Panc1 (cell line): ENCODE measurements around the gene DNAL4. TPM values are rescaled to one million over a fixed set of nuclear protein-coding genes. Genes with fewer than 3 reads are reported as not detected.

Experiments
- ATAC-seq: fragments of 200-7000 bp; cut with Tn5 transposase; 2 replicates; pipeline ENCODE4 v1.9.1; 2020; ENCODE audit warnings: mild to moderate bottlenecking, moderate library complexity
- BruUV-seq: library from RNA; stranded (reverse); fragments of 400-500 nt; replicated peaks from 2 replicates; lab custom pipeline; 2021; lab: Mats Ljungman, UMichigan
- CTCF ChIA-PET: fragments of 300-600 bp; sonication (Branson Sonifier 250); formaldehyde crosslinking; loops from one replicate; lab custom pipeline; 2022; ENCODE audit warnings: antibody characterized with exemption; lab: Charles Lee
- POLR2A ChIA-PET: fragments of 300-600 bp; sonication (Branson Sonifier 250); formaldehyde crosslinking; loops from one replicate; lab custom pipeline; 2022; ENCODE audit warnings: antibody characterized with exemption; lab: Charles Lee
- DNase-seq: peaks from one replicate; pipeline ENCODE4 v3.0.0-alpha.2; 2010; ENCODE audit warnings: low read depth, low spot score
- H3K27ac ChIP-seq: 2 replicates; pipeline ENCODE4 v1.5.1; 2011; ENCODE audit warnings: mild to moderate bottlenecking, low read length, inconsistent platforms
- H3K27me3 ChIP-seq: fragments of 200-500 bp; sonication (Bioruptor generic); 2 replicates; pipeline ENCODE4 v1.6.0; 2014; ENCODE audit warnings: low read length, inconsistent platforms; ENCODE audit not compliant: control insufficient read depth, insufficient read depth
- H3K36me3 ChIP-seq: fragments of 200-500 bp; sonication (Bioruptor generic); 2 replicates; pipeline ENCODE4 v1.5.1; 2014; ENCODE audit warnings: inconsistent platforms, mild to moderate bottlenecking, low read length, moderate library complexity; ENCODE audit not compliant: control insufficient read depth, insufficient read depth
- H3K4me1 ChIP-seq: 2 replicates; pipeline ENCODE4 v1.5.1; 2011; ENCODE audit warnings: inconsistent platforms, mild to moderate bottlenecking, low read length, moderate library complexity; ENCODE audit not compliant: control insufficient read depth, insufficient read depth
- H3K4me3 ChIP-seq, 2 experiments: 2 replicates each; pipeline ENCODE4 v1.5.1; 2011 to 2012; ENCODE audit warnings: low read depth in 2 of 2, low read length in 2 of 2, mild to moderate bottlenecking in 2 of 2, inconsistent platforms in 1 of 2, moderate library complexity in 1 of 2
- H3K9me3 ChIP-seq: fragments of 200-500 bp; sonication (Bioruptor generic); 2 replicates; pipeline ENCODE4 v1.5.1; 2014; ENCODE audit warnings: low read depth, mild to moderate bottlenecking, inconsistent platforms, low read length, moderate library complexity; ENCODE audit not compliant: control insufficient read depth, insufficient read depth
- POLR2AphosphoS5 ChIP-seq: IDR thresholded peaks from 2 replicates; pipeline ENCODE4 v1.6.1; 2012; ENCODE audit warnings: mild to moderate bottlenecking, low read depth, low read length, moderate library complexity
- SIN3A ChIP-seq: IDR thresholded peaks from 2 replicates; pipeline ENCODE4 v1.6.1; 2012; ENCODE audit warnings: low read depth, mild to moderate bottlenecking, low read length, moderate library complexity, borderline replicate concordance; ENCODE audit not compliant: insufficient read depth
- TCF7L2 ChIP-seq: IDR thresholded peaks from 2 replicates; pipeline ENCODE4 v1.6.1; 2011; ENCODE audit warnings: mild to moderate bottlenecking, low read depth, low read length, inconsistent platforms
- in situ Hi-C: cut with HindIII; loops from 2 replicates; pipeline ENCODE4 v1.10.0; 2016; ENCODE audit warnings: low sequenced_read_pairs, low pct_unique_long_range_greater_than_20kb
- intact Hi-C: fragments of 100-400 bp; cut with micrococcal nuclease; formaldehyde crosslinking; loops from one replicate; pipeline ENCODE4 v1.10.0; 2022; ENCODE audit not compliant: unreplicated experiment
- total RNA-seq: library from RNA; stranded (reverse); gene quantifications from one replicate; pipeline ENCODE4 v1.2.1, GENCODE V29; 2021; ENCODE audit not compliant: unreplicated experiment
- TF ChIP-seq, protein P1 (sequence below), 2 experiments: IDR thresholded peaks; 2 replicates each; pipeline ENCODE4 v1.6.1; 2011 to 2012; ENCODE audit warnings: low read depth in 2 of 2, control low read depth in 1 of 2, low read length in 1 of 2, mild to moderate bottlenecking in 1 of 2, moderate library complexity in 1 of 2; ENCODE audit not compliant: insufficient read depth in 1 of 2
- TF ChIP-seq, protein P2 (sequence below): fragments of 450-650 bp; IDR thresholded peaks from 2 replicates; pipeline ENCODE4 v1.5.1; 2017; ENCODE audit warnings: mild to moderate bottlenecking

Gene DNAL4
- total RNA-seq, 1 experiment from 2014 or later = 10.5 TPM

DNA sequence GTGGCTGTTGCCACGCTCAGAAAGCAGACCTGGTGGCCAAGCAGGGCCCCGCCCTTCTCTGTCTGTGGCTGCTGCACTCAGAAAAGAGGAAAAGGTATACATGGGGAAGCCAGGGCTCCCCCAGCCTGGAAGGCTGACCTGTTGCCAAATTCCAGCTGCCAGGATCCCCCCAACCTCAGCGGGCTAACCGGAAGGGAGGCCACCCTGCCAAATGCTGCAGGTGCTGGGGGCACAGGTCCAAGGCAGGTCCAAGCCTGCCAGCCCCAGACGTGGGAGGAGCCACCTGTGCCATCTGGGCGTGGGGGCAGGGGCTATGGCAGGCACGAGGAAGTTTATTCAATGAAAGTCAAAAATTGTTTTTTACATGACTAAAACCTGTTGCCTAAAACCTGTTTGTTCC, 47.3 kb upstream of the DNAL4 start:
- no peak for DNase-seq
- Histone ChIP-seq H3K36me3 (no peaks in the 10 kb centered on the region), H3K4me3 (no peak overlapping the region), H3K4me1 (peaks cover 19% of the 10 kb centered on the region), H3K9me3 (no peaks in the 10 kb centered on the region), H3K27ac (no peak overlapping the region), H3K27me3 (no peaks in the 10 kb centered on the region)
- in situ Hi-C loops = no loop called here
- intact Hi-C loops = no loop called here
- CTCF ChIA-PET = interaction anchor here (1.0 kb wide), 1 partner anchor 72 kb away, joined by 3 read pairs; no protein-coding TSS in a partner anchor
- TSS peak; percentile 52 for BruUV-seq
- no peak for TF ChIP-seq POLR2AphosphoS5
- TF ChIP-seq, protein P1, sequence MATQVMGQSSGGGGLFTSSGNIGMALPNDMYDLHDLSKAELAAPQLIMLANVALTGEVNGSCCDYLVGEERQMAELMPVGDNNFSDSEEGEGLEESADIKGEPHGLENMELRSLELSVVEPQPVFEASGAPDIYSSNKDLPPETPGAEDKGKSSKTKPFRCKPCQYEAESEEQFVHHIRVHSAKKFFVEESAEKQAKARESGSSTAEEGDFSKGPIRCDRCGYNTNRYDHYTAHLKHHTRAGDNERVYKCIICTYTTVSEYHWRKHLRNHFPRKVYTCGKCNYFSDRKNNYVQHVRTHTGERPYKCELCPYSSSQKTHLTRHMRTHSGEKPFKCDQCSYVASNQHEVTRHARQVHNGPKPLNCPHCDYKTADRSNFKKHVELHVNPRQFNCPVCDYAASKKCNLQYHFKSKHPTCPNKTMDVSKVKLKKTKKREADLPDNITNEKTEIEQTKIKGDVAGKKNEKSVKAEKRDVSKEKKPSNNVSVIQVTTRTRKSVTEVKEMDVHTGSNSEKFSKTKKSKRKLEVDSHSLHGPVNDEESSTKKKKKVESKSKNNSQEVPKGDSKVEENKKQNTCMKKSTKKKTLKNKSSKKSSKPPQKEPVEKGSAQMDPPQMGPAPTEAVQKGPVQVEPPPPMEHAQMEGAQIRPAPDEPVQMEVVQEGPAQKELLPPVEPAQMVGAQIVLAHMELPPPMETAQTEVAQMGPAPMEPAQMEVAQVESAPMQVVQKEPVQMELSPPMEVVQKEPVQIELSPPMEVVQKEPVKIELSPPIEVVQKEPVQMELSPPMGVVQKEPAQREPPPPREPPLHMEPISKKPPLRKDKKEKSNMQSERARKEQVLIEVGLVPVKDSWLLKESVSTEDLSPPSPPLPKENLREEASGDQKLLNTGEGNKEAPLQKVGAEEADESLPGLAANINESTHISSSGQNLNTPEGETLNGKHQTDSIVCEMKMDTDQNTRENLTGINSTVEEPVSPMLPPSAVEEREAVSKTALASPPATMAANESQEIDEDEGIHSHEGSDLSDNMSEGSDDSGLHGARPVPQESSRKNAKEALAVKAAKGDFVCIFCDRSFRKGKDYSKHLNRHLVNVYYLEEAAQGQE (IDR thresholded peaks at IDR 0.05; ENCODE audit: insufficient read depth in 1 of 2, low read depth in 2 of 2, low read length in 1 of 2) = no peak
- TF ChIP-seq, protein P2, sequence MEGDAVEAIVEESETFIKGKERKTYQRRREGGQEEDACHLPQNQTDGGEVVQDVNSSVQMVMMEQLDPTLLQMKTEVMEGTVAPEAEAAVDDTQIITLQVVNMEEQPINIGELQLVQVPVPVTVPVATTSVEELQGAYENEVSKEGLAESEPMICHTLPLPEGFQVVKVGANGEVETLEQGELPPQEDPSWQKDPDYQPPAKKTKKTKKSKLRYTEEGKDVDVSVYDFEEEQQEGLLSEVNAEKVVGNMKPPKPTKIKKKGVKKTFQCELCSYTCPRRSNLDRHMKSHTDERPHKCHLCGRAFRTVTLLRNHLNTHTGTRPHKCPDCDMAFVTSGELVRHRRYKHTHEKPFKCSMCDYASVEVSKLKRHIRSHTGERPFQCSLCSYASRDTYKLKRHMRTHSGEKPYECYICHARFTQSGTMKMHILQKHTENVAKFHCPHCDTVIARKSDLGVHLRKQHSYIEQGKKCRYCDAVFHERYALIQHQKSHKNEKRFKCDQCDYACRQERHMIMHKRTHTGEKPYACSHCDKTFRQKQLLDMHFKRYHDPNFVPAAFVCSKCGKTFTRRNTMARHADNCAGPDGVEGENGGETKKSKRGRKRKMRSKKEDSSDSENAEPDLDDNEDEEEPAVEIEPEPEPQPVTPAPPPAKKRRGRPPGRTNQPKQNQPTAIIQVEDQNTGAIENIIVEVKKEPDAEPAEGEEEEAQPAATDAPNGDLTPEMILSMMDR = no peak
- TF ChIP-seq SIN3A = no peak
- TF ChIP-seq TCF7L2 = no peak
- POLR2A ChIA-PET = no interaction called here
- ATAC-seq = no peak

DNA sequence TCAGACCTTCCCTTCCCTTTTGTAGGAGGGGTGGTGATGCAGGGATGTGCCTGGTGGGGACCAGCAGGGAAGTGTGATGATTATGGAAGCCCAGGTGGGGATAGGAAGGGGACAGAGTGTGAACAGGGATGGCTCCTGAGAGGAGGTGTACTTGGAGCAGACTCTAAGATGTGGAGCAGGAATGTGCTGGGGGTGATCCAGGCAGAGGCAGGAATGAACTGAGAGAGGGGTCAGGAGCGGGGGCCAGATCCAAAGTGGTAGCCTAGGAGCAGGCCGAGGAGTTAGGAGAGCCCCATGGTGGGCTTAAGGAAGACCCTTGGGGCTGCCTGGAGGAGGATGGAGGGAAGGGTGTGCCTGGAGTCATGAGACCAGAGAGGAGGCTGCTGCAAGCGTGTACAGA, 46.2 kb upstream of the DNAL4 start:
- no peak overlapping the region for H3K27ac ChIP-seq
- intact Hi-C loops = no loop called here
- no peaks in the 10 kb centered on the region for H3K9me3 ChIP-seq
- H3K4me1 ChIP-seq = peaks cover 21% of the 10 kb centered on the region
- TF ChIP-seq TCF7L2 (no peak), POLR2AphosphoS5 (no peak), SIN3A (no peak)
- TF ChIP-seq, protein P2 = no peak
- TF ChIP-seq, protein P1 (IDR thresholded peaks at IDR 0.05; ENCODE audit: insufficient read depth in 1 of 2, low read depth in 2 of 2, low read length in 1 of 2) = no peak
- ChIA-PET CTCF (no interaction called here), POLR2A (interaction anchor here (0.7 kb wide), 1 partner anchor 14 kb away, joined by 4 read pairs; no protein-coding TSS in a partner anchor)
- H3K27me3 ChIP-seq = no peaks in the 10 kb centered on the region
- H3K36me3 ChIP-seq = no peaks in the 10 kb centered on the region
- BruUV-seq = no TSS peak
- DNase-seq (no peak), ATAC-seq (no peak)
- H3K4me3 ChIP-seq = no peak overlapping the region
- in situ Hi-C loops = no loop called here
